ELR (cell line): ENCODE measurements around the gene HSPD1.
A peak's percentile ranks its signal among the peaks of the same experiment; 100 is the strongest.

Source experiments
- DNase-seq: peaks from one replicate; pipeline ENCODE4 v3.0.0-alpha.2; 2015; ENCODE audit warnings: low read depth

HSPD1 gene

DNA sequence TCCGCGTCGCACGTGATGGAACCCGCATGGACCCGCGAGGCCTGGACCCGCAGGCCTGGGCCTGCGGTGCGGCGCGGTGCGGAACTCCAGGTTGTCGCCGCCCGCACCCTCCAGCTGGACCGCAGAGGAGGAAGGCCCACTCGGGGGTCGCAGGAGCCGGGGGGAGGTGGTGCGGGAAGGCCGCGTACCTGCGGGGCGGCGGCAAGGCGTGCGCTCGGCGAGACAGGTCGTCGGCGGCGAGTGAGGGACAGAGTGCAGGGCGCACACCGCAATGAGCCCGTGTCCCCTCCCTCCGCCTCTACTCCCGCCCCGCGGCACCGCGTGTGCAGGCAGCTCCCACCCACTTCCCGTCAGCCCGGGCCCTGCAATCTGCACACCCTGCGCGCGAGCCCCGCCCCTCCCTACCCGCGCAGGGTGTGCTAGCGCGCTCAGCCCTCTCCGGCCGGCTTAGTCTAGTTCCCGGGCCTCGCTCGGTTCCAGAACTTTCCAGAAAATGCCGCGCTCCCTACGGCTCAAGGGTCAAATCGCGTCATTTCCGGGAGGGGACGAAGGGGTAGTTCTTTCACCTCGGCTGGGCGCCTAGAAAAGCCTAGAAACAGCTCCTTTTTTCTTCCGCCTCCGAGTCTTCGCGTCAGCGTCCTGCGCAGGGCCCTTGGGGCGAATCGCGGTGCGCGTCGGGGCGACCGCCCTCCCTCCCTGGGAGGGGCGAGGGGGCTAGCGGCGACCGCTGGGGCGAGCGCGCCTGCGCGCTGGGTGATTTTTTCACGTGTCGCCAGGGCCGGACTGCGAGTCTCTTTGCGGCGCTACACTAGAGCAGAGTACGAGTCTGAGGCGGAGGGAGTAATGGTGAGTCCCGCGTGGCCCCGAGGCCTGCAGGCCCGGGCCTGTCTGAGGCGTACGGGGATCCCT, at the start of gene HSPD1, which contains the start of gene HSPE1:
Gene HSPD1 (minus strand): TSS at position 247 of the 909 bp plus-strand sequence. CDS start 992 bp downstream, outside the sequence.
Gene HSPE1 (plus strand): TSS at position 786 of the 909 bp plus-strand sequence. CDS start 58 bp downstream, at position 844.
- DNase-seq: peak; percentile 100

GRCh38 chr2:197548582-197548981, 48.9 kb upstream of the HSPD1 start:
- no peak for DNase-seq

GRCh38 chr2:197547163-197547900, 47.7 kb upstream of the HSPD1 start:
- no peak for DNase-seq

GRCh38 chr2:197543206-197543605, 43.6 kb upstream of the HSPD1 start:
- DNase-seq: no peak

DNA sequence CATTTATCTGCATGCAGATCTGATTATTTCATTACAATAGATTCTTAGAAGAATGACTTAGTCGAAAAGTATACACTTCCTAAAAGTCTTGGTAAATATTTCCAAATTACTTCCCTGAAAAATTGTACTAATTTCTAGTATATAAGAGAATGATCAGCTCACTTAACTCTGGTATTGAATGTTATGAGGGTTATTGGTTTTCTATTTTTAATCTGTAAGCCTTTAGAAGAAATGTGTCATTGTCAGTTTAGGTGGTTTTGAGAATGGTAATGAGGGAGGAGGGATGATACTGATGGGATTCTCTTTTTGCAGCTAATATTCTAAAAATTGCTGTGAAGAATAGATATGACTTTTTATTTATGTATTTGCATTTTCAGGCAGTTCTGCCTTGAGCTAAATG, 40.1 kb upstream of the HSPD1 start:
- DNase-seq: no peak

DNA sequence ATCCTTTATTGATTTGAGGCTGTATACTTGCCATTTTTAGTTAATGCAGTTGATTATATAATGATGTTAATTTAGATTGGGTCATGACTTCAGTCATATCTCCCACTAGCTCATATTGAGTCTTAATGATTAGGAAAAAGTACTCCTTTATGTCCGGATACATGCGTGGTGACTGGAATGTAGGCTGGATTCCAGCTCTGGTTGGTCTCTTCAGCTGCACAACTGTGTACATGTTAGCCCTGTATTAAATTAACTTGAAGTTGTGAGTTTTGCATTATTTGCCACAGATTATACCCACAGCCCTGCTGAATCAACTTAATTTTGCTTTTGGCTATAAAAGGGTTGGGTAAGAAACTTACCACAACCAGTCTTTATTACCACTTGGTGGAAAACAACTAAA, 38.8 kb upstream of the HSPD1 start:
- no peak for DNase-seq

GRCh38 chr2:197517150-197517549, 17.5 kb upstream of the HSPD1 start:
- no peak for DNase-seq

GRCh38 chr2:197516393-197516761, 16.7 kb upstream of the HSPD1 start:
- peak; percentile 56 for DNase-seq

DNA sequence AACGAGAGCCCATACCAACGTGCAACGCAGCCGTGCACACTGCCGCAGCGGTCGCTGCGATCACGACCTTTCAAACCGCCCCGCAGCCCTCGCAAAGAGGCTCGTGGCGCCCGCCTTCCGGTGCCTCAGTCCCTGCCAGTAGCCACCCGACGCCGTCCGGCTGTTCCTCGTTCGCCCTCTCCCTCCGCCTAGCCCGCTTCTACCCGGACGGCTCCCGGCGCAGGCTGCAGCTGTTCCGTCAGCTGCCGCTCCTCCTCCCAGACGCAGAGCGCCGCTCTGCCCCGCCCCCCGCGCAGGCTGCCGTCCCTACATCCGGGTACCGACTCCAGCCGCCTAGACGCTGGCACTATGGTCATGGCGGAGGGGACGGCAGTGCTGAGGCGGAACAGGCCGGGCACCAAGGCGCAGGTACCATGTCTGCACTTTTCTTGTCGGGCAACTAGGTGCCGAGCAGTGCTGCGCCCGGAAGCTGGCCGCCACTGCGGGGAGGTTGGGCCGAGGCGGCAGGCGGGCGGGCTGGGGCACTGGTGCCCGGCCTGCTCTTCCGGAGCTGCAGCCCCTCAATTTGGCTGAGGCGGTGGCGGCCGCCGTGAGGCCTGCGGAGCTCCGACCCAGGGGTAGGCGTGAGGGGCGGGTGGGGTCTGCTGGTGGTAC, 16.2 kb upstream of the HSPD1 start, which contains the start of gene MOB4:
Gene MOB4 (plus strand): TSS at position 328 of the 654 bp plus-strand sequence. CDS start 21 bp downstream, at position 349.
- peak; percentile 96 for DNase-seq

DNA sequence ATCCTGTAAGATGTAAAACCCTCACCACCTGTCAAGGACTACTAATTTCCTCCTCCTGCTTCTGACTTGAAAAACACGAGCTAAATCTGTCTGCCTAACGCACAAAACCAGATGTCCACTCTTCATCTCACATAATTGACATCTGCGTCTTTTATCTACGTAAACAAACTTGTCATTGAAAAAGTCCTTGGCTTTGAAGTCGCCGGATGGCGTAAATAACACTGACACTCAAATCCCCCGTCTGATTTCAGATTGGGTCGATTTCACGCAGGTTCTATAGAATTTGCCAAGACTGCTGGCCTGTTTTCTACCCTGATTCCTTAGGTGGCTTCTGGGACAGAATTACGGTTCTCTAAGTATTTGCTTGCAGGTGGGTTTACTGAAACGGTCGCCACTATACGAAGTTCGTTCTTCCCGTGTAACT, 15.7 kb upstream of the HSPD1 start:
- DNase-seq: no peak

DNA sequence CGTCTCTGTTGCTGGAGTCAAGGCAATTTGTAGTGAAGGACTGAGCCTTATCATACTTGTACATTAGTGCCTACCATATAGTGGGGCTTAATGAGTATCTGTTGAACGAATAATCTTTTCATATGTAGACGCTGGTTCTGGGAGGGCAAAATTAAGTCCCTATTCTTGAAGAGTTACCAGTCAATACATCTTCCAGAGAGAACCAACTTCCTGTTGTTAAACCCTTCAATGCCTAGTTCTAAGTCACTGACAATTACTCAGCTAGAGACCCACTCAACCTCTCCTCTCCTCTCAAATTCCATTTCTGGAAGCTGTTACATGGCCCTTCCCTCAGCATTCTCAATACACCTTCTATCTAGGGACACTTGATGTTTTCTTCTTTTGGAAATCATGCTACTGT, 15.1 kb upstream of the HSPD1 start:
- peak; percentile 58 for DNase-seq

GRCh38 chr2:197513915-197514314, 14.3 kb upstream of the HSPD1 start:
- DNase-seq: no peak

GRCh38 chr2:197506658-197507057, 7.0 kb upstream of the HSPD1 start:
- no peak for DNase-seq

DNA sequence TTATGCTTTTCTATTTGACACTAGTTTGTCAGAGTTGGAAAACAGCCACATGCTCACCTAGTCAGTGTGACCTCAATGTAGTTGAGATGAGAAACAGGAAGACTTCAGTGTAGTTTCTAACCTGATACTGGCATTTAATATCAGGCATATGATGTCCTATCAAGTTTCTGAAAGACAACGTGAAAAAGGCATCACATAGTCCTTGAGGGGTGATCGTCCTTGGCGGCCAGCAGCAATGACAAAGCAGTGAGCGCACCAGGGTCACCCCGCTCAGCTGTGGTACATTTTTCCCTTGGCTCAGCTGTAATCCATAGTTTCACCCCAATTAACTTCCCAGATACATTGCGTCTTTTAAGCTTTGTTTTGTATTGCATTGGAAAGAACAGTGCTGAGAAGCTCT, 4.9 kb upstream of the HSPD1 start:
- DNase-seq: no peak

- no peak for DNase-seq
These were observed 4.4 kb upstream of the HSPD1 start for GRCh38 chr2:197504000-197504399.

DNA sequence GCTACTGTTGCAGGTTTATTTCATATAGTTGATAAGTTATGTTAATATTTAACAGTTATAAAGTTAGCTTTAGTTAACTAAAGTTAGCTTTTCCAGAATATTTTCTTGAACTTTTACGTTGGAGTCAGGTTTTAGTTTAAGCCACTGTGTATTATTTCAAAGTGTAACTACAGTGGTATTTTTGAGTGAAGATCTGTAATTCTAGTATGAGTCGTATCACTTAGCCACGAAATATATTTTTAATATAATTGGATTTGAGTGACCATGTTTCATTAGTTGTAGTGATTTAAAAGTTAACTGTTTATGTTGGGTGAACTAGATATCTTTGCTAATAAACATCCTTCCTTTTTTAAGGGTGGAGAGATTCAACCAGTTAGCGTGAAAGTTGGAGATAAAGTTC, 3.0 kb upstream of the HSPD1 start:
- DNase-seq: no peak

DNA sequence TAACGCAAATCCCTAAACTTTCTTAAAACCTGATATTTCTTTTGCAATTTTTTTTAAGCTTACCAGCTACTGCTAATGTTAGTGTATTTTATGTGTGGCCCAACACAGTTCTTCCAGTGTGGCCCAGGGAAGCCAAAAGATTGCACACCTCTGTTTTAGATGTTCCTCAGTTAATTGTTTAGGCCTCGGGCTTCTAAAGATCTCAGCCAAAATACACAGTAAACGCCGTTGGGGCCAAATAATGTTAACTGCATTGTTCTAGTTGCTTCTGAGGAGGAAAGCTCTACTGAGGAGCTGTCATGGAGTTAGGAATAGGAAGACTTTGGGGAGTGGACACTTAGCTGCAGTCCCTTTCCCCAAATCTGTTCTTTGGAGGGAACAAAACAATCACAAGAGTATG, 2.6 kb upstream of the HSPD1 start:
- no peak for DNase-seq

- DNase-seq: peak; percentile 28
These were observed 977 bp upstream of the HSPD1 start for GRCh38 chr2:197500503-197501131.

DNA sequence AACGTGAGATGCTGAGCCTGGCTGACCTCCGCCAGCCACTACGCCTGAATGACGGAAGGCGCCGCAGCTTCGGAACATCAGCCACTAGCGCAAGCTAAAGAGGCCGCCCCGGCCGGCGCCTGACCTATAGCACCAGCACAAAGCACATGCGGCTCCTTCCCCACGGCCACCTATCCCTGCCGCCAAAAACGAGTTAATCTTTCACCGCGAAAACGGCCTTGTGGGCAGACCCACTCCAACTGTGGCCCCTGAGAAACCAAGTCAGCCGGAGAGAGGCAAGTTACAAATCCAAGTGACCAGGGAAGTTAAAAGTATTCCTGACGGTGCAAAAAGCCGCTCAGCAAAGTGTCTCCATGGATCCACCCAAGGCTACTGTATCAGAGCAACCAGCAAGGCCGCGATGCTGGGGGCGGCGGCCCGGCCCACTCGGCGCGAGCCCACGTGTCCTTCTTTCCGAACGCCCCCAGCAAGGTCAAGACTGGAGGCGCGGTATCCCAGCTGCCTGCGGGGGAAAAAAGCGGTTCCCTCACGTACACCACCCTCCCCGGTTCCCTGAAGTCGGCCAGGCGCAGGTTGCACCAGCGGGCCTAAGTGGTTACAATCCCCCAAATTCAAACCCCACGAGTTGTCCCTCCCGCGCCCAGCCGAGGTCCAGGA, 575 bp downstream of the HSPD1 start:
- DNase-seq: peak; percentile 66

- no peak for DNase-seq
These were observed 1.3 kb downstream of the HSPD1 start for GRCh38 chr2:197498235-197498936.

GRCh38 chr2:197497326-197497725, 2.3 kb downstream of the HSPD1 start:
- DNase-seq: no peak
